Kidney (tissue), 14 donors: ENCODE data around the gene ZNF653. TPM values are rescaled to one million over a fixed set of nuclear protein-coding genes. Genes with fewer than 3 reads are reported as not detected.

ENCODE experiments used
- DNase-seq, 5 donors: peaks; one replicate each; pipeline ENCODE4 v3.0.0-alpha.2; 2013 to 2020
- FAIRE-seq: peaks from 2 replicates; lab custom pipeline; 2012; peaks lifted over from hg19 to GRCh38; lab: Jason Lieb, UNC
- H3K27ac ChIP-seq, 2 donors: one replicate each; pipeline ENCODE4 v1.7.0; 2013; ENCODE audit warnings: low read depth in 2 of 2, low read length in 2 of 2, inconsistent platforms in 1 of 2
- H3K27me3 ChIP-seq: one replicate; pipeline ENCODE4 v1.7.1; 2013; ENCODE audit warnings: low read length, inconsistent platforms; ENCODE audit not compliant: control insufficient read depth, insufficient read depth
- H3K36me3 ChIP-seq, 3 donors: one replicate each; pipeline versions ENCODE4 v1.7.0 to v1.7.1; 2013; ENCODE audit warnings: low read length in 3 of 3, control low read depth in 1 of 3, inconsistent platforms in 1 of 3; ENCODE audit not compliant: insufficient read depth in 3 of 3, control insufficient read depth in 2 of 3
- H3K4me1 ChIP-seq, 3 donors: one replicate each; pipeline versions ENCODE4 v1.7.0 to v1.7.1; 2013; ENCODE audit warnings: low read length in 3 of 3, inconsistent platforms in 1 of 3, low read depth in 1 of 3; ENCODE audit not compliant: control insufficient read depth in 2 of 3, insufficient read depth in 2 of 3
- H3K4me3 ChIP-seq, 3 donors: one replicate each; pipeline versions ENCODE4 v1.7.0 to v1.8.1; 2013; ENCODE audit warnings: low read length in 3 of 3, control low read depth in 1 of 3, inconsistent platforms in 1 of 3
- H3K9ac ChIP-seq, 3 donors: one replicate each; pipeline versions ENCODE4 v1.7.0 to v1.7.1; 2013; ENCODE audit warnings: low read length in 3 of 3, control low read depth in 1 of 3, inconsistent platforms in 1 of 3
- H3K9me3 ChIP-seq, 3 donors: one replicate each; pipeline versions ENCODE4 v1.7.0 to v1.7.1; 2013; ENCODE audit warnings: low read length in 3 of 3, control low read depth in 1 of 3, inconsistent platforms in 1 of 3; ENCODE audit not compliant: control insufficient read depth in 2 of 3, insufficient read depth in 1 of 3
- CTCF ChIP-seq: IDR thresholded peaks from 3 replicates; pipeline ENCODE4 v1.5.1; 2012; ENCODE audit warnings: mild to moderate bottlenecking, moderate library complexity, borderline replicate concordance; ENCODE audit not compliant: insufficient read depth; ENCODE audit errors: extremely low read depth
- intact Hi-C: fragments of 100-400 bp; cut with DNase I; formaldehyde crosslinking; loops from one replicate; pipeline ENCODE4 v1.11.1; 2022
- polyA plus RNA-seq: library from polyadenylated mRNA; stranded (reverse); fragments of 350-450 nt; fragmentation: Illumina TruSeq; extraction: RNeasy Lipid Tissue Mini Kit (QIAGEN cat#74804); gene quantifications from one replicate; pipeline ENCODE4 v1.2.3, GENCODE V29; 2014; ENCODE audit warnings: low read depth, low replicate concordance; ENCODE audit not compliant: insufficient read depth
- total RNA-seq: library from RNA; stranded (reverse); fragmentation: NEBNext Ultra II Directional; extraction: Animal tissue kit (Norgen Biotek cat#: 25700); gene quantifications from one replicate; pipeline ENCODE4 v1.2.1, GENCODE V29; 2021
- donor health status: control.
- donor health status: control.
- donor health status: control.
- donor health status: control.
- donor health status: control.
- donor health status: DM: yes; HTN: yes; CAD: no.
- donor health status: Normal renal cell carcinoma (clear cell type).

The ZNF653 gene
- total and polyA plus RNA-seq, 2 donors from 2014 or later = 10.8 to 11.5 TPM

DNA sequence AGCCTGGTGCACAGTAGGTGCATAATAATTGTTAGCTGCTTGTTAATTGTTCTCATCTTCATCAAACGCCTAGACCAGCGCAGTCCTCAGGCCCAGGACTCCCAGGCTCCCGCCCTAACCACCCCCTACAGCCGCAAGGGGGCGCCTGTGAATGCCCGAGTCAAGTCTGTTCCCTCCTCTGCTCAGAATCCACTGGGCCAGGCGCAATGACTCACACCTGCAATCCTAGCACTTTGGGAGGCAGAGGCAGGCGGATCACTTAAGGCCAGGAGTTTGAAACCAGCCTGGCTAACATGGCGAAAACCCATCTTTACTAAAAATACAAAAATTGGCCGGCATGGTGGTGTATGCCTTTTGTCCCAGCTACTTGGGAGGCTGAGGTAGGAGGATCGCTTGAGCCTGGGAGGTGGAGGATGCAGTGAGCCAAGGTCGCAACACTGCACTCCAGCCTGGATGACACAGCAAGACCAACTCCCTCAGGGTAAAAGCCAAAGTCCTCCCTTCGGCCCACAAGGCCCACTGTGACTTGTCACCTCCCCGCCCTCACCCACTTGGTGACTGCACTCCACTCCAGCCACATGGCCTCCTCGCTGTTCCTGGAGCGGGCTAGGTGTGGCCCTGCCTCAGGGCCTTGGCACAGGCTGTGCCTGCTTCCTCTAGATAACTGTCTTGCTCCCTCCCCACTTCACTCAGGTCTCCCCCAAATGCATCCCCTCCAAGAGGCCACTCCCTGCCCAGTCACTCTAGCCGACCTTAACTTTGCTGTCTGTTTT, 9.1 kb downstream of the ZNF653 start:
- Histone ChIP-seq H3K27ac (no peak overlapping the region), H3K9me3 (no peaks in the 10 kb centered on the region), H3K4me1 (no peaks in the 10 kb centered on the region), H3K9ac (no peak overlapping the region), H3K36me3 (peaks cover 0 to 3% (median 0%) of the 10 kb centered on the region in 3 donors), H3K27me3 (no peaks in the 10 kb centered on the region), H3K4me3 (no peak overlapping the region)
- peak in 4 of 5 donors; percentile 50 to 66 (median 60) for DNase-seq
- TF ChIP-seq CTCF = peak; percentile 42
- no peak for FAIRE-seq
- intact Hi-C loops = no loop called here

DNA sequence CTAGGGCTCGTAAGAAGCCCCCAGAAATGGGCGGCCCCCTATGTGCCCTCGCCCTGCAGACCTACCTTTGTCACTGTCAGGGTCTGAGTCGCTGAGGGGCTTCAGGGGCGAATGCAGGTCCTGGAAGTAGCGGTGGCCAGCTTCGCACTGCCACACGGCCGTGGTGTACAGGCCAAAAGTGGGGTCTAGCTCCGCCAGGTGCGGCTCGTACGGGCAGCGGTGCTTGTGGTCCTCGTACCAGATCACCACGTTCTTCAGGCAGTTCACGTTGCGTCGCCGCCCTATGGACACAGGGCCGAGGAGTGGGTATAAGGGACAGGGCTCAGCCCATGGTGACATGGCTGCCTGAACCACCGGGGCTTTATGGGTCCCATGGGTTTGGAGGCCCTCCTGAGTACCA, 9.8 kb downstream of the ZNF653 start:
- FAIRE-seq (no peak), DNase-seq (no peak)
- H3K4me1 ChIP-seq = no peaks in the 10 kb centered on the region
- no peak overlapping the region for H3K9ac ChIP-seq
- no peak overlapping the region for H3K4me3 ChIP-seq
- intact Hi-C loops = no loop called here
- H3K27ac ChIP-seq = no peak overlapping the region
- H3K27me3 ChIP-seq = no peaks in the 10 kb centered on the region
- no peak for TF ChIP-seq CTCF
- peaks cover 0 to 3% (median 0%) of the 10 kb centered on the region in 3 donors for H3K36me3 ChIP-seq
- no peaks in the 10 kb centered on the region for H3K9me3 ChIP-seq

DNA sequence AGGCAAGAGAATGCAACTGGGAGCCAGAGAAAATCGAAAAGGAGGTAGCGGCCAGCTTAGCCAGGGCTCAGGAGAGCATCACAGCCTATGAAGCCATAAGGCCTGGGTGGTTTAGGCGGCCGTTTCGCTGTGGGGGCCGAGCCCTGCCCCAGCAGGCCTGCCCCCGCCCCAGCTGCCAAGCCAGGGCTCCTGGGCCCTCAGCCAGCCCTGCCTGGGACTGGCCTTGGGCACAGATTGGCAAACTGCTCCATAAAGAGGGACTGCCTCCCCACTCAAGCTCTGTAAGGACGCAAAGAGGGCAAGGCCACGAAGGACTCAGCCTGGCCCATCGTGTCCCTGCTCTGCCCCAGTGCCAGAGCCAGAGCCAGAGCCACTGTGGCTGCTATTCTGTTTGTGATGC, 10.2 kb downstream of the ZNF653 start:
- Histone ChIP-seq H3K27ac (no peak overlapping the region), H3K4me1 (no peaks in the 10 kb centered on the region), H3K9me3 (no peaks in the 10 kb centered on the region), H3K27me3 (no peaks in the 10 kb centered on the region), H3K36me3 (peaks cover 0 to 3% (median 0%) of the 10 kb centered on the region in 3 donors), H3K4me3 (no peak overlapping the region), H3K9ac (no peak overlapping the region)
- intact Hi-C loops = no loop called here
- no peak for TF ChIP-seq CTCF
- no peak for DNase-seq
- FAIRE-seq = no peak
